ENCODE measurements around the gene SHH. TPM values are rescaled to one million over a fixed set of nuclear protein-coding genes. Genes with fewer than 3 reads are reported as not detected.

Gene SHH
- total RNA-seq, 4 donors from 2014 or later = 1.4 to 2.5 (median 2.1) TPM; not detected in 1

- no peak for DNase-seq
- Histone ChIP-seq H3K27me3 (peaks cover 0 to 36% of the 10 kb centered on the region in 2 donors), H3K4me1 (peaks cover 0 to 46% (median 0%) of the 10 kb centered on the region in 4 donors)
Observed at GRCh38 chr7:155813125-155813524, 862 bp upstream of the SHH start.

GRCh38 chr7:155811560-155811894, 736 bp downstream of the SHH start:
- Histone ChIP-seq H3K9me3 (no peaks in the 10 kb centered on the region), H3K4me1 (peaks cover 0 to 57% (median 0%) of the 10 kb centered on the region in 4 donors), H3K27ac (no peak overlapping the region), H3K36me3 (no peaks in the 10 kb centered on the region), H3K27me3 (peaks cover 0 to 44% of the 10 kb centered on the region in 2 donors), H3K4me3 (peak overlapping the region in 2 of 4 donors; percentile 37 to 43)
- no peak for TF ChIP-seq POLR2A (IDR thresholded peaks at IDR 0.05)
- TF ChIP-seq, protein P1, sequence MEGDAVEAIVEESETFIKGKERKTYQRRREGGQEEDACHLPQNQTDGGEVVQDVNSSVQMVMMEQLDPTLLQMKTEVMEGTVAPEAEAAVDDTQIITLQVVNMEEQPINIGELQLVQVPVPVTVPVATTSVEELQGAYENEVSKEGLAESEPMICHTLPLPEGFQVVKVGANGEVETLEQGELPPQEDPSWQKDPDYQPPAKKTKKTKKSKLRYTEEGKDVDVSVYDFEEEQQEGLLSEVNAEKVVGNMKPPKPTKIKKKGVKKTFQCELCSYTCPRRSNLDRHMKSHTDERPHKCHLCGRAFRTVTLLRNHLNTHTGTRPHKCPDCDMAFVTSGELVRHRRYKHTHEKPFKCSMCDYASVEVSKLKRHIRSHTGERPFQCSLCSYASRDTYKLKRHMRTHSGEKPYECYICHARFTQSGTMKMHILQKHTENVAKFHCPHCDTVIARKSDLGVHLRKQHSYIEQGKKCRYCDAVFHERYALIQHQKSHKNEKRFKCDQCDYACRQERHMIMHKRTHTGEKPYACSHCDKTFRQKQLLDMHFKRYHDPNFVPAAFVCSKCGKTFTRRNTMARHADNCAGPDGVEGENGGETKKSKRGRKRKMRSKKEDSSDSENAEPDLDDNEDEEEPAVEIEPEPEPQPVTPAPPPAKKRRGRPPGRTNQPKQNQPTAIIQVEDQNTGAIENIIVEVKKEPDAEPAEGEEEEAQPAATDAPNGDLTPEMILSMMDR (IDR thresholded peaks at IDR 0.05) = no peak
- DNase-seq = no peak

More at GRCh38 chr7:155813125-155813524, 862 bp upstream of the SHH start:
- Histone ChIP-seq H3K36me3 (no peaks in the 10 kb centered on the region), H3K4me3 (no peak overlapping the region), H3K9me3 (no peaks in the 10 kb centered on the region), H3K27ac (no peak overlapping the region)
- TF ChIP-seq, protein P1 (IDR thresholded peaks at IDR 0.05) = no peak
- no peak for TF ChIP-seq POLR2A (IDR thresholded peaks at IDR 0.05)

- H3K4me3 ChIP-seq = peak overlapping the region in 2 of 4 donors; percentile 56 to 59
- H3K27me3 ChIP-seq = peaks cover 0 to 47% of the 10 kb centered on the region in 2 donors
- no peak overlapping the region for H3K27ac ChIP-seq
- no peaks in the 10 kb centered on the region for H3K36me3 ChIP-seq
- no peaks in the 10 kb centered on the region for H3K9me3 ChIP-seq
- TF ChIP-seq, protein P1 (IDR thresholded peaks at IDR 0.05) = no peak
- no peak for TF ChIP-seq POLR2A (IDR thresholded peaks at IDR 0.05)
- H3K4me1 ChIP-seq = peaks cover 0 to 62% (median 2%) of the 10 kb centered on the region in 4 donors
- DNase-seq = no peak
Observed at GRCh38 chr7:155810770-155811559, 1.3 kb downstream of the SHH start.

- H3K27me3 ChIP-seq = peaks cover 0 to 52% of the 10 kb centered on the region in 2 donors
- peaks cover 0 to 67% (median 10%) of the 10 kb centered on the region in 4 donors for H3K4me1 ChIP-seq
- no peak for DNase-seq
- no peaks in the 10 kb centered on the region for H3K9me3 ChIP-seq
- H3K27ac ChIP-seq = peak overlapping the region in 2 of 4 donors; percentile 82 to 90
- no peaks in the 10 kb centered on the region for H3K36me3 ChIP-seq
- H3K4me3 ChIP-seq = peak overlapping the region in 3 of 4 donors; percentile 21 to 59 (median 56)
- TF ChIP-seq POLR2A (IDR thresholded peaks at IDR 0.05) = no peak
- TF ChIP-seq, protein P1 (IDR thresholded peaks at IDR 0.05) = no peak
Observed at GRCh38 chr7:155809947-155810769, 2.1 kb downstream of the SHH start.

DNA sequence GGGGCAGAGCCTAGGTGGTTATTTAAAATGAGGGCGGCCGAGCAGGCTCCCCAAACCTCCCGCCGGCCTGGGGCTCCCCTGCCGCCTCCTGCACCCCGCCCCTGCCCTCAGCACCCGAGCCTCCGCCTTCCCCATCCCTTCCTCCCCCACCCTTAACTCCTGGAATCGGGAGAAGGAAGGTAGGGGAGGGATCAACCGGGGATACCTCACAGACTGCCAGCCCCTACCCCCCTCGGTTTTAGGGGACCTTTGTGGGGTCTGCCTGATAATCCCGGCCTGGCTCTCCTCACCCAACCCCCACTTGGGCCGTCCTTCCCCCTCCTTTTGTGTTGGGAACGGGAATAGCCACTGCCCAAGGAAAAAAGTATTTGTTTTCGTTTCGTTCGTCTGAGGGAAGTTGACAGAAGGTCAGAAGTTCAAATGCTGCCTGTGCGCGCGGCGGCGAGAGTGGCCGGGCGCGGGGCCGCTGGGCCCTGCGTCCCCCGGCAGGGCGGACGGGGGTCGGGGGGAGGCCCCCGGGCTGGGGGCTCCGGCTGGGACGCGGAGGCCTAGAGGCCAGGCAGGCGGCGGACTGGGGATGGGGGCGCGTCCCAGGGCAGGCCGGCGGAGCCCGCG, 2.8 kb downstream of the SHH start:
- H3K36me3 ChIP-seq = no peaks in the 10 kb centered on the region
- H3K27ac ChIP-seq = peak overlapping the region in 3 of 4 donors; percentile 63 to 90 (median 82)
- DNase-seq = no peak
- H3K4me1 ChIP-seq = peaks cover 0 to 74% (median 13%) of the 10 kb centered on the region in 4 donors
- H3K27me3 ChIP-seq = peaks cover 0 to 55% of the 10 kb centered on the region in 2 donors
- H3K9me3 ChIP-seq = no peaks in the 10 kb centered on the region
- peak overlapping the region in 3 of 4 donors; percentile 21 to 59 (median 56) for H3K4me3 ChIP-seq
- peak in 1 of 2 donors; percentile 8 for TF ChIP-seq POLR2A (IDR thresholded peaks at IDR 0.05)
- TF ChIP-seq, protein P1 (IDR thresholded peaks at IDR 0.05) = no peak
